Stimulated activated CD8-positive, alpha-beta memory T cell treated with anti-CD3 and anti-CD28 coated beads, Interleukin-15, amount 100 ng/mL, for 1 hour (primary cell): ENCODE measurements around the gene SLC16A9.

Experiments used
- DNase-seq: peaks from one replicate; pipeline ENCODE4 v3.0.0-alpha.2; 2020; ENCODE audit warnings: low read depth

The SLC16A9 gene

DNA sequence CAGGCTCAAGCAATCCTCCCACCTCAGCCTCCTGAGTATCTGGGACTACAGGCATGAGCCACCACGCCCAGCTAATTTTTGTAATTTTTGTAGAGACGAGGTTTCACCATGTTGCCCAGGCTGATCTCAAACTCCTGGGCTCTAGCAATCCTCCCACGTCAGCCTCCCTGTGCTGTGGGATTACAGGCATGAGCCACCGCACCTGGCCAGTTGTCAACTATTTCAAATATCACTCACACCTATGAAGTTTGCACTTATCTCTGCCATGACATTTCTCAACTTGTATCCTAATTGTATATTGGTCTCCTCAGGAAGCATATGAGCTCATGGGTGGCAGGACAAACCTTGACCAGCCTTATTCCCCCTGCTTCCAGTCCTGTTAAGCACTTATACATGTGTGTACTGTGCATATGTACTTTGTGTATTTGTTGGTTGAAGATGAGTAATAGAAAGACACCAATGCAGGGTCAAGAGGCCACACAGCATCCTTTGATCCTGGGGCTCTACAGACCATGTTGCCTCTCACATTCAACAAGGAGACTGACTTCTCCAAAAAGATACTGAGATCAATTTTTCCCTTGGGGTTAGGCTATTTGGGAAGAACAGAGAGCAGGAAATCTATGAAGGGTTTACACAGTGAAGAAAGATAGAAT, 82.2 kb downstream of the SLC16A9 start:
- DNase-seq: no peak

DNA sequence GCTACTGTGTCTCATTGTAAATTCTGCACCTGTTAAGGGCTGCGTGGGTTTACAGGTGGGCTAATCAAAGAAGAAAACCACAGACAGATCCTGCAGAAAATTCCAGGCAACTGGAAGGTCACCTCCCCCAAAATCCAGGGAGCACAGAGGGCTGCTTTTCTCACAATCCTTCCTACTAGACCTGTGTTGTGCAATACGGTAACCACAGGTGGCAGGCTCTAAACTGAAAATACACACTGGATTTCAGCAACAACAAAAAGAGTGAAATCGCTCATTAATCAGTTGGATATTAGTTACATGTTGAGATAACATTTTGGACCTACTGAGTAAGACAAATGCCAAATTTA, 83.2 kb downstream of the SLC16A9 start:
- no peak for DNase-seq

DNA sequence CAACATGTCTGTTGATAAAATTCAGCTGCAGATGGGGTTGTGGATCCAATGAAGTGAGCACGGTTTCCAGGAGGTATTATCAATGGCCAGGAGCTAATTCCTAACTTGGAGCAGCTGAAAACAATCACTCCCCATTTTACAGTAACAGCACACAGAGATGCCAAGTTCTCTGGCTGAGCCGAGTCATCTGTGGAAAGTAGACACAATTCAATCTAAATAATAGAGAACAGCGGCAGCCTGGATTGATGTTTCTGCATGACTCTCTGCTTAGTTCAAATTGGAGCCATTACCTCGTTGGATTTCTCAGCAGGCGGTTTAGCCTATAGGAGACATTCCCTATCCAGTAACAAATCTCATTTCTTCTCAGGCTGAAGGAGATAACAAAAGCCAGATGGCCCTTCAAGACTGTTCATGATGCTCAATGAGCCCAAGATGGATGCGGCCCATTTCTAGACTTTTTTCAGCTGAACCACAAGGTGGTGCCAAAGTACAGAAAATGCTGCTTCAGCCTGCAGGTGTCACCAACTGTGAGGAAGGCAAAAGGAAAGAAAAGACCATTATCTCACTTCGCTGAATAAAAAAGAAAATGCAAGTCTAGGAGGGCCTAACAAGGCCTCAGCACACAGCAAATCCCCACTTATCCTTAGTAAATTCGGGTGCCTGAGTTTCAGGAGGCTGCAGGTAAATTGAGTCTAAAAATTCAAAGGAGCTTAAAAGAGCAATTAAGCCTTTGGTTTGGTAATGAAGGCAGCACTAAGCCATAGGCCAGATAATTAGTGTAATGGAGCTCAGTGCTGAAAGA, 83.7 kb downstream of the SLC16A9 start:
- DNase-seq: no peak

DNA sequence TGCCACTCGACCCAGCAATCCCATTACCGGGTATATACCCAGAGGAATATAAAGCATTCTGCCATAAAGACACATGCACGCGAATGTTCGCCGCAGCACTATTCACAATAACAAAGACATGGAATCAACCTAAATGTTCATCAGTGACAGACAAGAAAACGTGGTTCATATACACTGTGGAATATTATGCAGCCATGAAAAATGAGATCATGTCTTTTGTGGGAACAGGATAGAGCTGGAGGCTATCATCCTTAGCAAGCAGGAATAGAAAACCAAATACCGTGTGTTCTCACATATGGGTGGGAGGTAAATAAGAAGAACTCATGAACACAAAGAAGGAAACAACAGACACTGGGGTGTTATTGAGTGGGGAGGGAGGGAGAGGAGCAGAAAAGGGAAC, 84.7 kb downstream of the SLC16A9 start:
- no peak for DNase-seq

DNA sequence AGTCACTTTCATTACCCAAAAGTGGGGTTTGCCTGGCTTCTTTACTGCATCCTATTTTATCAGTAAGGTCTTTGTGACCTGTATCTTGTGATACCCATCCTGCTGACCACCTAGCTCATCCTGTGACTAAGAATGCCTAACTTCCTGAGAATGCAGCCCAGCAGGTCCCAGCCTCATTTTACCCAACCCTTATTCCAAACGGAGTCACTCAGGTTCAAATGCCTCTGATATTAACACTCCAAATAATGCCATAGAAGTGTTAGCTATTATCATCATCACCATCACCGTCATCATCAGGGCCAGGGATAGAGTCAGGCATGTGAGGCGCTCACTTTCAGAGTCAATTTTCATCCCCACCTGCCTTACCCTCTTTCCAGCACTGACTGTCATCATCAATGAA, 85.5 kb downstream of the SLC16A9 start:
- no peak for DNase-seq

DNA sequence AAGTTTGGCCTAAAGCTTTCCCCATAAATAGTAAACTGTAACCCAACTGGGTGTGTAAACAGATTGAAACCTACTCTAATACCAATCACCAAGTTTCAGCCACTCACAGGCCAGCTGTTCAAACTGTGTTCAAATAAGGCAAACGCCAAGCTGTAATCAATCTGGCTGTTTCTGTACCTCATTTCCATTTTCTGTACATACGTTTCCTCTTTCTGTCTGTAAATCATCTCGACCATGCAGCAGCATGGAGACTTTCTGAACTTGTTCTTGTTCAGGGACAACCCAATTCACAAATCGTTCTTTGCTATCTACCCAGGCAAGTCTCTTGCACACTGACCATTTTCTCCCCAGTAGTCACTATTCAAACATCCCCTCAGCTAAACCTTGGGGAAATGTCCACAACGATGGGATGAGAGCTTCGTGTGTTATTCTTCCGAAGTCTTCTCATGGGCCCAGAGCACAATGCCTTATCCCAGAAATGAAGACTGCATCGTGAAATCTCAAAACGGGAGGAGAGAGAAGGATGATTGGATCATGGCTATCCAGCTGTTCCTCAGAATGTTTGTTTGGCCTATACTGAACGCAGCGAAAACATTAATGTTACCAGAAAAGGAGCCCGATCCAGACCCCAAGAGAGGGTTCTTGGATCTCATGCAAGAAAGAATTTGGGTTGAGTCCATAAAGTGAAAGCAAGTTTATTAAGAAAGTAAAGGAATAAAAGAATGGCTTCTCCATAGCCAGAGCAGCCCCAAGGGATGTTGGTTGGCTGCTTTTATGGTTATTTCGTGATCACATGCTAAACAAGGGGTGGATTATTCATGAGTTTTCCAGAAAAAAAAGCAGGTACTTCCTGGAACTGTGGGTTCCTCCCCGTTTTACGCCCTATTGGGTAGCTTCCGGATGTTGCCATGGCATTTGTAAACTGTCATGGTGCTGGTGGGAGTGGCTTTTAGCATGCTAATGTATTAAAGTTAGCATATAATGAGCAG, 86.2 kb downstream of the SLC16A9 start:
- DNase-seq: no peak

DNA sequence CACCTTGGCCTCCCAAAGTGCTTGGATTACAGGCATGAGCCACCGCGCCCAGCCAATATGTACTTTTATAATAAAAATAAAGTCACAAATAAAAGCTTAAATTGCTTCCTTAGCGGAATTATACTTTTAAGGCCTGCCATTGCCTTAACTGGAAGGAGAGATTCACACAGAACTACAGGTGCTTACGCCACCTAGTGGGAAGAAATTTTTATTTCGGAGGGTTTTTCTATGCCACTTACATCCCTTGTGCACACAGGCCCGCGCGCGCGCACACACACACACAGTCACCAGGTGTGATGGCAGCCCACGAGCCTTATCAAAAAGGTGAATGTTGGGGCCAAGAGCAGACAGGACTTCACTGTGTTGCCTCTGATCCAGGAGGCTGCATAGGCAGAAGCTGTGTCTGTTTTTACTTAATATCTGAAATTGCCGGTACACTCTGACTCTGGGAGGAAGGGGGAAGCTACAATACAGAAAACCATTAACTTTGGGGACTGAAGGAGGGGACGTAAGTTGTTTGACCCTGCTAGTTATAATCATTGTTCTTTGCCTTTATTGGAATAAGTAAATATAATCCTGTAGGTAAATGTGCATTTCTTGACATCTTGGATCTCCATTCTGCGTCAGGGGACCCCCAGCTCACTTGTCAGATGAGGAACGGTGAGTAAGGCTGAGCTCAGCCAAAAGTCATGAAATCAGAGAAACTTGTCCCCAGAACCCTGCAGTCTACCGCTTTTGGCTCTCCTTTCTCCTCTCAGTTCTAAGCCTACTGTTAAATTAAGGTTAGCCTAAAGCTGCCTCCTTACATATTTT, 87.1 kb downstream of the SLC16A9 start:
- DNase-seq: no peak

DNA sequence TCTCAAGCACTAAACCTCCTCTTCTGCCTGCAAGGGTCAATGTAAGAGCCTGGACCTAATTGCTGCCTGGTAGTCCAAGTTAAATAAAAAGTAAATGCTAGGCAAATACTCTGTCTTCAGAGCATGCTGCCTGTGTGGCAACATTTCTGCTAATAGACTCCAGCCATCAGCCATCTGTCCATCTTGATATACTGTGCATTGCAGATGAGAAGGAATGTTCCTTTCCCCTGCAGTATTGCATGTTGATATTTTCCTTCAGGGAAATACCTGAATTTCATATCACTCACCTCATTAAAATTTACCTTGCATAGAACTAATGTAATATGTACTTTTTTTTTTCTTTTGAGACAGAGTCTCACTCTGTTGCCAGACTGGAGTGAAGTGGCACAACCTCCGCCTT, 87.9 kb downstream of the SLC16A9 start:
- no peak for DNase-seq

DNA sequence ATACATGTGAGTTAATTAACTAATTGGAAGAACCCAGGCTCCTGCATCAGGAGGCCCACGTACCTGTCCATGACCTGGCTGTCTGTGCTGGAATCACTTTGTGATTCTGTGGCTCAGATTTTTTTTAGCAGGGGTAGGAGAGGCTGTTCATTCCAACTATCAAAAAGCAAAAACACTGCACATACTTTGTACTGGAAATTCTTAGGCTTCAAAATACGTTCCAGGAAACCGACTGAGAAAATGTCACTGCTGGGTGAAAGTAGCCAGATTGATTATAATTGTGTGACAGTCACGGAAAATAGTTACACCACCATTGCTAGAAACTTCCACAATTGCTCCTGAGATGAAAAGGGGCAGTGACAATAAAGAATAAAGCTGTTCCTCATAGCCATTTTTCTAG, 91.0 kb downstream of the SLC16A9 start:
- DNase-seq: no peak

DNA sequence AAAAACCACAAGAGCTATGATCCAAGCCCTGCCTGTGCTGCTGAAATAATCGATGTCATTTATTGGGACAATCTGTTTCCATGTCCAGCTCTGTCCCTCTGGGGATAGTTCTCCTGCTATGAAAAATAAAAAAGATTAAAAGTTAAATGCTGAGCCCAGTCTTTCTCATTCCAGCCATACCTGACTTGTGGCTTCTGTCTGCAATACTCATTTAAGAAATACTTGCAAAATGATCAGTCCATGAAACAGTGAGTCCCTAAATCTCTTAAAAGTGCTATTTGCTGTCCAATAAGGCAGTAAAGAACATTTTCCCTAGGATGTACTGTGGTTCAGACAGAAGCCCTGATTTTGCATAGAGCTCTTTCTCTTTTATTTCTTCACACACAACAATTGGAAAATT, 91.7 kb downstream of the SLC16A9 start:
- DNase-seq: no peak

DNA sequence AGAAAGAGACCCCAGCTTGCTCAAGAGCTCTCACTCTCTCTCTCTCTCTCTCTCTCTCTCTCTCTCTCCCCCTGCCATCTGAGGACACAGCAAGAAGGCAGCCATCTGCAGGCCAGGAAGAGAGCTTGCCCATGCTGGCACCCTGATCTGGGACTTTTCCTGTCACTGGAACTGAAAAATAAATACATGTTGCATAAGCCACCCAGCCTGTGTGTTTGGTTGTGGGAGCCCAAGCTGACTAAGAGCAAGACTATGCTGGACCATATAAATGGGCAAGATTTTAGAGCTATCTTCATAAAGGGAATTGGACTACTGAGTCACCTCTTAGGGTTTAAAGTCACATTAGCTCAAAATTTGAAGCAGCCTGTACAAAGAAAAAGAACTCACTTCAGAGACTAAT, 98.6 kb downstream of the SLC16A9 start:
- no peak for DNase-seq

DNA sequence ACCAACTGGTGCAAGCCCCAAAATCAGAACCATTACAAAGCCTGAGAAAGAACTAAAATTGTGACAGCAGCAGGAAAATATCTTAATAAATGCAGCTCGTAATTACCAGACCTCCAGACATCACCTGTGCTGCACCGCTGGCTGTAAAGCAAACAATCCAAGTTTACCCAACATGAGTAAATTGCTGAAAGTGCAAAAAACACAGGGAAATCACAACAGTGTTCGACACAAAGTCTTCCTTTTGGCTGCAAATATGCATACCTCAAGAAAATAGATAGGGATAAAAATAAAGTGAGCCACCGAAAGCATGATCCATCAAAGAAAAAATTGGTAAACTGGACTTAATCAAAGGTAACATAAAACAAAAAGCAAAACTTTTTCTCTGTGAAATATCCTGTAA, 101.7 kb downstream of the SLC16A9 start:
- DNase-seq: no peak

DNA sequence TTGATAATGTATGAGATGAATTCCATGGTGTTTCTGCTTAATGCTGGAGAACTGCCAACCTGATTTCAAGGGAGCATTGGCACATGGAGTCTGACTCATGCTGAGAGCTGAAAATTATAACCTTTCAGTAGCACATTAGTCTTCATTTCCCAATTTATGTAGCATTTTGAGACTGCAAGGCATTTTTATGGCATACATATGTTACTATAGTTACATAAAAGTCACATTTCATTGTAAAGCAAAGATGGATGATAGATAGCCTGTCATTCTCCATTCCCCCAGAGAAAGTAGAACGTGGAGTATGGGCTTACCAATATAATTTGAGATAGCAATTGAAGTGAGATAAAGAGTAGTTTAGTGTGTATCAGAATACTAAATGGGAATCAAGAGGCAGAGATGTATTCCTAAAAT, 103.1 kb downstream of the SLC16A9 start:
- DNase-seq: no peak

DNA sequence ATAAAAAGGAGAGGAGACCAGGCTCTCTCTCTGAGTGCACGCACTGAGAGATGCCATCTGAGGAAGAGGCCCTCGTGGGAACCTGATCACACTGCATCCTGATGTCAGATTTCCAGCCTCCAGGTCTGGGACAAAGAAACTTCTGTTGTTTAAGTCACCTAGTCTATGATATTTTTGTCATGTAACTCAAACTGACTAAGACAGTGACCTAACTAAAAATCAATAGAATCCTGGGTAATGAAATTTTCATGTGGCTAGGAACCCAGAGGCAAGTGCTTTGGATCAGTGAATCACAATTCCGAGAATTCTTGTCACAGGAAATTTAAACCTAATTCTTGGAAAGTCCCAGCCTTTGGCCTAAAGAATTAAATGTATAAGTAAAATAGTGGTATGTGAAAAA, 107.7 kb downstream of the SLC16A9 start:
- no peak for DNase-seq
